IMR-90 (cell line): Measurements from ENCODE around the gene NDST1. TPM values are rescaled to one million over a fixed set of nuclear protein-coding genes. Genes with fewer than 3 reads are reported as not detected.

Experiments
- ATAC-seq: fragments of 200-7000 bp; cut with Tn5 transposase; 2 replicates; pipeline ENCODE4 v1.9.1; 2020; ENCODE audit warnings: low read depth, mild to moderate bottlenecking, moderate library complexity
- BruUV-seq: library from RNA; stranded (reverse); fragments of 400-500 nt; replicated peaks from 2 replicates; lab custom pipeline; 2021; lab: Mats Ljungman, UMichigan
- CTCF ChIA-PET: fragments of 300-600 bp; formaldehyde crosslinking; extraction: SDS; loops from one replicate; lab custom pipeline; 2021; ENCODE audit warnings: antibody characterized with exemption; lab: Yijun Ruan, JAX
- POLR2A ChIA-PET: fragments of 300-600 bp; sonication (Branson Sonifier 250); formaldehyde crosslinking; loops from one replicate; lab custom pipeline; 2022; ENCODE audit warnings: antibody characterized with exemption; ENCODE audit not compliant: unreplicated experiment; lab: Charles Lee
- DNase-seq: peaks from one replicate; pipeline ENCODE4 v3.0.0; 2013
- H2AFZ ChIP-seq: replicated peaks from 2 replicates; pipeline ENCODE3; 2013; ENCODE audit warnings: low read length, mild to moderate bottlenecking; ENCODE audit not compliant: poor library complexity
- H2AK5ac ChIP-seq: 2 replicates; pipeline ENCODE4 v1.6.1; 2013; ENCODE audit warnings: low read depth, low read length, inconsistent platforms
- H2AK9ac ChIP-seq: replicated peaks from 2 replicates; pipeline ENCODE3; 2013; ENCODE audit warnings: mild to moderate bottlenecking, low read depth, low read length, moderate library complexity; ENCODE audit not compliant: poor library complexity
- H2BK120ac ChIP-seq: 2 replicates; pipeline ENCODE4 v1.6.1; 2013; ENCODE audit warnings: low read depth, low read length, inconsistent platforms
- H2BK15ac ChIP-seq: 3 replicates; pipeline ENCODE4 v1.6.1; 2013; ENCODE audit warnings: low read depth, low read length, inconsistent platforms
- H2BK20ac ChIP-seq: 2 replicates; pipeline ENCODE4 v1.6.1; 2013; ENCODE audit warnings: low read depth, mild to moderate bottlenecking, inconsistent platforms, low read length, moderate library complexity
- H2BK5ac ChIP-seq: 2 replicates; pipeline ENCODE4 v1.6.1; 2013; ENCODE audit warnings: mild to moderate bottlenecking, low read depth, low read length, inconsistent platforms; ENCODE audit not compliant: poor library complexity, severe bottlenecking
- H3K14ac ChIP-seq: replicated peaks from 2 replicates; pipeline ENCODE4 v1.6.1; 2013; ENCODE audit warnings: low read depth, low read length, inconsistent platforms
- H3K18ac ChIP-seq: 2 replicates; pipeline ENCODE4 v1.6.1; 2013; ENCODE audit warnings: low read depth, low read length, control low read depth
- H3K23ac ChIP-seq: 2 replicates; pipeline ENCODE4 v1.6.1; 2013; ENCODE audit warnings: low read depth, low read length, inconsistent platforms
- H3K27ac ChIP-seq: 2 replicates; pipeline ENCODE4 v1.5.1; 2013; ENCODE audit warnings: mild to moderate bottlenecking, control low read depth, low read length; ENCODE audit not compliant: insufficient read depth
- H3K27me3 ChIP-seq: 2 replicates; pipeline ENCODE4 v1.6.1; 2013; ENCODE audit warnings: low read length; ENCODE audit not compliant: control insufficient read depth, insufficient read depth
- H3K36me3 ChIP-seq: 2 replicates; pipeline ENCODE4 v1.6.1; 2013; ENCODE audit warnings: low read length, mixed read lengths; ENCODE audit not compliant: control insufficient read depth, insufficient read depth
- H3K4ac ChIP-seq: 2 replicates; pipeline ENCODE4 v1.6.1; 2013; ENCODE audit warnings: low read depth, low read length, inconsistent platforms
- H3K4me1 ChIP-seq: 2 replicates; pipeline ENCODE4 v1.6.1; 2013; ENCODE audit warnings: low read length, mixed read lengths; ENCODE audit not compliant: control insufficient read depth, insufficient read depth
- H3K4me2 ChIP-seq: 2 replicates; pipeline ENCODE4 v1.6.1; 2013; ENCODE audit warnings: low read depth, mild to moderate bottlenecking, control low read depth, low read length, moderate library complexity
- H3K4me3 ChIP-seq: 2 replicates; pipeline ENCODE4 v1.5.1; 2013; ENCODE audit warnings: low read depth, mild to moderate bottlenecking, control low read depth, low read length, moderate library complexity; ENCODE audit not compliant: insufficient read depth
- H3K56ac ChIP-seq: 2 replicates; pipeline ENCODE4 v1.6.1; 2013; ENCODE audit warnings: low read length, inconsistent platforms; ENCODE audit not compliant: insufficient read depth; ENCODE audit errors: extremely low read depth
- H3K79me1 ChIP-seq, 2 experiments: 2 replicates each; pipeline ENCODE4 v1.6.1; 2013; ENCODE audit warnings: low read length in 2 of 2, inconsistent platforms in 1 of 2, low read depth in 1 of 2
- H3K9ac ChIP-seq: 2 replicates; pipeline ENCODE4 v1.6.1; 2013; ENCODE audit warnings: low read depth, low read length, control low read depth
- H3K9me1 ChIP-seq: 2 replicates; pipeline ENCODE4 v1.6.1; 2013; ENCODE audit warnings: low read length, inconsistent platforms; ENCODE audit not compliant: insufficient read depth
- H3K9me3 ChIP-seq: 2 replicates; pipeline ENCODE4 v1.6.1; 2013; ENCODE audit warnings: low read length; ENCODE audit not compliant: control insufficient read depth, insufficient read depth
- H4K20me1 ChIP-seq: 2 replicates; pipeline ENCODE4 v1.6.1; 2013; ENCODE audit warnings: low read length, inconsistent platforms; ENCODE audit not compliant: insufficient read depth
- H4K5ac ChIP-seq: 2 replicates; pipeline ENCODE4 v1.6.1; 2013; ENCODE audit warnings: mild to moderate bottlenecking, low read depth, low read length, control low read depth
- H4K8ac ChIP-seq, 2 experiments: 2 replicates each; pipeline ENCODE4 v1.6.1; 2013; ENCODE audit warnings: low read depth in 2 of 2, low read length in 2 of 2, control low read depth in 1 of 2, inconsistent platforms in 1 of 2
- H4K91ac ChIP-seq: 2 replicates; pipeline ENCODE4 v1.6.1; 2013; ENCODE audit warnings: low read depth, low read length, inconsistent platforms; ENCODE audit not compliant: insufficient read depth
- BHLHE40 ChIP-seq: fragments of 150-350 bp; IDR thresholded peaks from 2 replicates; pipeline ENCODE4 v1.6.1; 2016; ENCODE audit warnings: mild to moderate bottlenecking, low read depth, low read length
- CEBPB ChIP-seq: IDR thresholded peaks from 2 replicates; pipeline ENCODE4 v1.6.1; 2012; ENCODE audit warnings: low read depth, low read length, improper control_type of control experiment
- CHD1 ChIP-seq: IDR thresholded peaks from 2 replicates; pipeline ENCODE4 v1.6.1; 2012; ENCODE audit warnings: low read depth, low read length, improper control_type of control experiment
- CTCF ChIP-seq: conservative IDR thresholded peaks from 2 replicates; pipeline ENCODE4 v1.5.1; 2012; ENCODE audit warnings: mild to moderate bottlenecking, low read depth, low read length, improper control_type of control experiment
- ELK1 ChIP-seq: fragments of 150-350 bp; IDR thresholded peaks from 2 replicates; pipeline ENCODE4 v1.6.1; 2016; ENCODE audit warnings: low read depth, mild to moderate bottlenecking, low read length, moderate library complexity, borderline replicate concordance
- FOS ChIP-seq: fragments of 150-350 bp; IDR thresholded peaks from 2 replicates; pipeline ENCODE4 v1.6.1; 2016; ENCODE audit warnings: low read depth, low read length
- MAFK ChIP-seq: IDR thresholded peaks from 2 replicates; pipeline ENCODE4 v1.6.1; 2012; ENCODE audit warnings: low read depth, low read length, improper control_type of control experiment
- MAZ ChIP-seq: IDR thresholded peaks from 2 replicates; pipeline ENCODE4 v1.6.1; 2012; ENCODE audit warnings: low read depth, mild to moderate bottlenecking, low read length, improper control_type of control experiment, moderate library complexity, borderline replicate concordance
- MXI1 ChIP-seq: IDR thresholded peaks from 2 replicates; pipeline ENCODE4 v1.6.1; 2012; ENCODE audit warnings: low read depth, mild to moderate bottlenecking, low read length, moderate library complexity, borderline replicate concordance
- NFE2L2 ChIP-seq: fragments of 150-350 bp; IDR thresholded peaks from 2 replicates; pipeline ENCODE4 v1.6.1; 2016; ENCODE audit warnings: low read depth, mild to moderate bottlenecking, low read length
- POLR2A ChIP-seq: IDR thresholded peaks from 2 replicates; pipeline ENCODE4 v1.6.1; 2012; ENCODE audit warnings: mild to moderate bottlenecking, low read depth, low read length
- RAD21 ChIP-seq: IDR thresholded peaks from 2 replicates; pipeline ENCODE4 v1.6.1; 2012; ENCODE audit warnings: low read length, improper control_type of control experiment
- RCOR1 ChIP-seq: IDR thresholded peaks from 2 replicates; pipeline ENCODE4 v1.6.1; 2012; ENCODE audit warnings: mild to moderate bottlenecking, low read length, improper control_type of control experiment; ENCODE audit not compliant: insufficient replicate concordance
- RFX5 ChIP-seq: IDR thresholded peaks from 2 replicates; pipeline ENCODE4 v1.8.0; 2012; ENCODE audit warnings: low read depth, mild to moderate bottlenecking, low read length, moderate library complexity
- SMC3 ChIP-seq: fragments of 150-350 bp; IDR thresholded peaks from 2 replicates; pipeline ENCODE4 v1.6.1; 2016; ENCODE audit warnings: low read depth, mild to moderate bottlenecking, antibody characterized with exemption, low read length, moderate library complexity
- USF2 ChIP-seq: fragments of 150-350 bp; IDR thresholded peaks from 2 replicates; pipeline ENCODE4 v1.6.1; 2017; ENCODE audit warnings: mild to moderate bottlenecking, antibody characterized with exemption, low read length, low read depth
- WGBS, 2 experiments: methylation state at CpG; one replicate each; pipeline versions ENCODE4 v1.1.5 to v1.1.7; 2013; ENCODE audit warnings: missing lambda C conversion rate in 2 of 2; ENCODE audit not compliant: insufficient read length in 1 of 2; ENCODE audit errors: extremely low coverage in 2 of 2; 5-methylcytosine and 5-hydroxymethylcytosine counted together
- dilution Hi-C: fragments of 300-500 bp; cut with HindIII; formaldehyde crosslinking; loops from one replicate; pipeline ENCODE4 v1.14.3; 2018; ENCODE audit warnings: low sequenced_read_pairs; ENCODE audit not compliant: unreplicated experiment
- in situ Hi-C: fragments of 300-500 bp; cut with MboI; formaldehyde crosslinking; loops from 3 replicates; pipeline ENCODE4 v1.14.3; 2019; ENCODE audit warnings: low sequenced_read_pairs, inconsistent platforms, mixed read lengths
- intact Hi-C: fragments of 100-400 bp; cut with micrococcal nuclease; formaldehyde crosslinking; loops from 2 replicates; pipeline ENCODE4 v1.10.0; 2022
- polyA plus RNA-seq, 3 experiments: library from polyadenylated mRNA; depleted of rRNA; stranded (reverse); fragments of >200 nt; gene quantifications; 2 replicates each; pipeline ENCODE4 v1.2.3, GENCODE V29; 2012; ENCODE audit warnings: low replicate concordance in 1 of 3
- total RNA-seq: library from RNA; depleted of rRNA; stranded (reverse); fragments of >200 nt; gene quantifications from 2 replicates; pipeline ENCODE4 v1.2.3, GENCODE V29; 2012

Gene NDST1
- total and polyA plus RNA-seq, 2 of the 4 experiments (the other 2 are of a cell fraction), result 30.5 to 80.4 TPM

GRCh38 chr5:150553911-150554310, 46.0 kb downstream of the NDST1 start:
- no peak for ATAC-seq
- Histone ChIP-seq H3K4me1 (no peaks in the 10 kb centered on the region), H3K4me3 (no peak overlapping the region), H3K27me3 (no peaks in the 10 kb centered on the region), H3K56ac (no peak overlapping the region), H4K91ac (no peak overlapping the region), H2BK5ac (no peak overlapping the region), H4K5ac (no peak overlapping the region), H3K36me3 (peaks cover 63% of the 10 kb centered on the region), H3K9ac (no peak overlapping the region), H3K27ac (no peak overlapping the region), H2BK15ac (no peak overlapping the region), H2BK20ac (no peak overlapping the region), H3K14ac (no peak overlapping the region), H3K4me2 (no peak overlapping the region), H4K8ac (no peak overlapping the region), H3K79me1 (peaks cover 14 to 20% of the 10 kb centered on the region in 2 experiments), H4K20me1 (peaks cover 7% of the 10 kb centered on the region; the same call in 1 of the 2 replicates), H2AFZ (peak overlapping the region; percentile 8), H2AK5ac (no peak overlapping the region), H2AK9ac (no peak overlapping the region), H2BK120ac (no peak overlapping the region), H3K9me3 (no peaks in the 10 kb centered on the region), H3K4ac (no peak overlapping the region), H3K9me1 (no peaks in the 10 kb centered on the region; the same call in 1 of the 2 replicates), H3K18ac (no peak overlapping the region), H3K23ac (no peak overlapping the region)
- no CpG with 5 or more reads among the region's 8 CpGs for WGBS, 2 experiments
- intact Hi-C loops (no loop called here), dilution Hi-C loops (no loop called here), in situ Hi-C loops (no loop called here)
- POLR2A ChIA-PET, result no interaction called here
- BruUV-seq, result no TSS peak
- CTCF ChIA-PET, result interaction anchor here (0.6 to 0.7 kb wide), 2 partner anchors 43 to 126 kb away, joined by 3 to 4 read pairs; no protein-coding TSS in a partner anchor
- no peak for DNase-seq
- no peak for TF ChIP-seq USF2
- no peak for TF ChIP-seq MAFK
- no peak for TF ChIP-seq FOS
- no peak for TF ChIP-seq MAZ
- TF ChIP-seq POLR2A, result no peak
- TF ChIP-seq RCOR1, result no peak
- TF ChIP-seq NFE2L2, result no peak
- TF ChIP-seq SMC3, result no peak
- no peak for TF ChIP-seq CTCF
- TF ChIP-seq CEBPB, result no peak
- no peak for TF ChIP-seq MXI1
- no peak for TF ChIP-seq CHD1
- no peak for TF ChIP-seq RAD21
- no peak for TF ChIP-seq RFX5
- TF ChIP-seq BHLHE40, result no peak
- no peak for TF ChIP-seq ELK1
